Activated naive CD8-positive, alpha-beta T cell (primary cell): ENCODE results near the gene POMGNT2.

Experiments
- H3K27ac Mint-ChIP-seq: one replicate; pipeline ENCODE4 v1.8.0; 2021; ENCODE audit warnings: mixed read lengths
- H3K27me3 Mint-ChIP-seq: one replicate; pipeline ENCODE4 v1.8.0; 2021; ENCODE audit warnings: mixed read lengths
- H3K36me3 Mint-ChIP-seq: one replicate; pipeline ENCODE4 v1.8.0; 2021; ENCODE audit warnings: mixed read lengths
- H3K4me1 Mint-ChIP-seq: one replicate; pipeline ENCODE4 v1.8.0; 2021; ENCODE audit warnings: low read depth, mixed read lengths
- H3K4me3 Mint-ChIP-seq: one replicate; pipeline ENCODE4 v1.8.0; 2021; ENCODE audit warnings: mild to moderate bottlenecking, mixed read lengths
- H3K9me3 Mint-ChIP-seq: one replicate; pipeline ENCODE4 v1.8.0; 2021; ENCODE audit warnings: low read depth, mixed read lengths

POMGNT2 gene

GRCh38 chr3:43091481-43091880 lies 14.4 kb downstream of the POMGNT2 start:
- Mint-ChIP-seq H3K4me3 (no peak overlapping the region), H3K36me3 (peaks cover 5% of the 10 kb centered on the region), H3K27ac (no peak overlapping the region), H3K27me3 (no peaks in the 10 kb centered on the region), H3K9me3 (no peaks in the 10 kb centered on the region), H3K4me1 (peaks cover 10% of the 10 kb centered on the region)

- Mint-ChIP-seq H3K27ac (no peak overlapping the region), H3K27me3 (no peaks in the 10 kb centered on the region), H3K4me3 (no peak overlapping the region), H3K4me1 (peaks cover 10% of the 10 kb centered on the region), H3K36me3 (peaks cover 5% of the 10 kb centered on the region), H3K9me3 (no peaks in the 10 kb centered on the region)
Observed at GRCh38 chr3:43090238-43090637, 15.6 kb downstream of the POMGNT2 start.

- H3K4me3 Mint-ChIP-seq, result no peak overlapping the region
- H3K27me3 Mint-ChIP-seq, result no peaks in the 10 kb centered on the region
- H3K36me3 Mint-ChIP-seq, result peaks cover 11% of the 10 kb centered on the region
- peaks cover under 1% of the 10 kb centered on the region for H3K9me3 Mint-ChIP-seq
- no peak overlapping the region for H3K27ac Mint-ChIP-seq
- peaks cover 10% of the 10 kb centered on the region for H3K4me1 Mint-ChIP-seq
Observed at GRCh38 chr3:43089081-43089480, 16.8 kb downstream of the POMGNT2 start.

GRCh38 chr3:43087249-43087776 lies 18.6 kb downstream of the POMGNT2 start:
- H3K4me3 Mint-ChIP-seq, result no peak overlapping the region
- H3K27ac Mint-ChIP-seq, result no peak overlapping the region
- peaks cover 5% of the 10 kb centered on the region for H3K9me3 Mint-ChIP-seq
- H3K4me1 Mint-ChIP-seq, result peaks cover 10% of the 10 kb centered on the region
- no peaks in the 10 kb centered on the region for H3K27me3 Mint-ChIP-seq
- H3K36me3 Mint-ChIP-seq, result peaks cover 26% of the 10 kb centered on the region

- Mint-ChIP-seq H3K9me3 (peaks cover 5% of the 10 kb centered on the region), H3K4me3 (no peak overlapping the region), H3K27me3 (no peaks in the 10 kb centered on the region), H3K27ac (no peak overlapping the region), H3K36me3 (peaks cover 25% of the 10 kb centered on the region), H3K4me1 (peaks cover 10% of the 10 kb centered on the region)
Observed at GRCh38 chr3:43086460-43087165, 19.3 kb downstream of the POMGNT2 start.

GRCh38 chr3:43082457-43082856 lies 23.4 kb downstream of the POMGNT2 start:
- no peak overlapping the region for H3K4me3 Mint-ChIP-seq
- H3K36me3 Mint-ChIP-seq, result peaks cover 31% of the 10 kb centered on the region
- H3K9me3 Mint-ChIP-seq, result peaks cover 5% of the 10 kb centered on the region

GRCh38 chr3:43081796-43082195 lies 24.1 kb downstream of the POMGNT2 start:
- Mint-ChIP-seq H3K27ac (no peak overlapping the region), H3K27me3 (no peaks in the 10 kb centered on the region), H3K4me3 (no peak overlapping the region), H3K4me1 (peaks cover 4% of the 10 kb centered on the region), H3K9me3 (peaks cover 5% of the 10 kb centered on the region), H3K36me3 (peaks cover 34% of the 10 kb centered on the region)

More at GRCh38 chr3:43082457-43082856, 23.4 kb downstream of the POMGNT2 start:
- no peak overlapping the region for H3K27ac Mint-ChIP-seq
- H3K27me3 Mint-ChIP-seq, result no peaks in the 10 kb centered on the region
- H3K4me1 Mint-ChIP-seq, result peaks cover 8% of the 10 kb centered on the region

GRCh38 chr3:43080726-43081568 lies 24.9 kb downstream of the POMGNT2 start:
- peaks cover 5% of the 10 kb centered on the region for H3K9me3 Mint-ChIP-seq
- H3K27me3 Mint-ChIP-seq, result no peaks in the 10 kb centered on the region
- H3K36me3 Mint-ChIP-seq, result peaks cover 34% of the 10 kb centered on the region
- H3K4me1 Mint-ChIP-seq, result peaks cover 1% of the 10 kb centered on the region
- H3K27ac Mint-ChIP-seq, result no peak overlapping the region
- no peak overlapping the region for H3K4me3 Mint-ChIP-seq

- H3K36me3 Mint-ChIP-seq, result peaks cover 30% of the 10 kb centered on the region
- H3K27me3 Mint-ChIP-seq, result no peaks in the 10 kb centered on the region
- peaks cover 5% of the 10 kb centered on the region for H3K9me3 Mint-ChIP-seq
- H3K27ac Mint-ChIP-seq, result no peak overlapping the region
- peaks cover 1% of the 10 kb centered on the region for H3K4me1 Mint-ChIP-seq
- no peak overlapping the region for H3K4me3 Mint-ChIP-seq
Observed at GRCh38 chr3:43079536-43080332, 26.1 kb downstream of the POMGNT2 start.

GRCh38 chr3:43077707-43078106 lies 28.2 kb downstream of the POMGNT2 start:
- Mint-ChIP-seq H3K27ac (no peak overlapping the region), H3K27me3 (no peaks in the 10 kb centered on the region), H3K4me1 (no peaks in the 10 kb centered on the region), H3K36me3 (peaks cover 16% of the 10 kb centered on the region), H3K9me3 (no peaks in the 10 kb centered on the region), H3K4me3 (no peak overlapping the region)

- H3K36me3 Mint-ChIP-seq, result peaks cover 11% of the 10 kb centered on the region
Observed at GRCh38 chr3:43077261-43077660, 28.6 kb downstream of the POMGNT2 start.

GRCh38 chr3:43076857-43077256 lies 29.0 kb downstream of the POMGNT2 start:
- Mint-ChIP-seq H3K27ac (no peak overlapping the region), H3K36me3 (peaks cover 11% of the 10 kb centered on the region), H3K27me3 (no peaks in the 10 kb centered on the region), H3K9me3 (no peaks in the 10 kb centered on the region), H3K4me3 (no peak overlapping the region), H3K4me1 (no peaks in the 10 kb centered on the region)

More at GRCh38 chr3:43077261-43077660, 28.6 kb downstream of the POMGNT2 start:
- no peaks in the 10 kb centered on the region for H3K9me3 Mint-ChIP-seq
- H3K27ac Mint-ChIP-seq, result no peak overlapping the region
- H3K4me3 Mint-ChIP-seq, result no peak overlapping the region
- no peaks in the 10 kb centered on the region for H3K27me3 Mint-ChIP-seq
- H3K4me1 Mint-ChIP-seq, result no peaks in the 10 kb centered on the region

- Mint-ChIP-seq H3K27ac (no peak overlapping the region), H3K36me3 (peaks cover 11% of the 10 kb centered on the region), H3K4me1 (no peaks in the 10 kb centered on the region), H3K4me3 (no peak overlapping the region), H3K27me3 (no peaks in the 10 kb centered on the region), H3K9me3 (no peaks in the 10 kb centered on the region)
Observed at GRCh38 chr3:43075904-43076661, 29.8 kb downstream of the POMGNT2 start.
